GM12878 (cell line): ENCODE data around the gene MBOAT2. TPM values are rescaled to one million over a fixed set of nuclear protein-coding genes. Genes with fewer than 3 reads are reported as not detected.

Experiments
- ATAC-seq: fragments of 200-7000 bp; cut with Tn5 transposase; 3 replicates; pipeline ENCODE4 v1.9.1; 2020; ENCODE audit warnings: mild to moderate bottlenecking, moderate library complexity
- BruUV-seq: library from RNA; stranded (reverse); fragments of 400-500 nt; replicated peaks from 2 replicates; lab custom pipeline; 2021; lab: Mats Ljungman, UMichigan
- CTCF ChIA-PET: fragments of 300-600 bp; sonication (Branson Sonifier 250); formaldehyde crosslinking; extraction: SDS; loops from one replicate; lab custom pipeline; 2021; ENCODE audit warnings: inconsistent platforms; lab: Yijun Ruan, JAX
- POLR2A ChIA-PET: fragments of 350-600 bp; formaldehyde crosslinking; extraction: SDS; loops from one replicate; lab custom pipeline; 2021; ENCODE audit warnings: inconsistent platforms; lab: Charles Lee
- RAD21 ChIA-PET: fragments of 300-600 bp; sonication (Branson Sonifier 250); formaldehyde crosslinking; loops from one replicate; lab custom pipeline; 2023; ENCODE audit warnings: antibody characterized with exemption; ENCODE audit not compliant: unreplicated experiment; lab: Charles Lee
- SMC1A ChIA-PET: fragments of 300-600 bp; sonication (Branson Sonifier 250); formaldehyde crosslinking; loops from one replicate; lab custom pipeline; 2023; ENCODE audit not compliant: unreplicated experiment, uncharacterized antibody; lab: Charles Lee
- DNase-seq: peaks from one replicate; pipeline ENCODE4 v3.0.0-alpha.2; 2011; ENCODE audit warnings: low read depth, low spot score
- FAIRE-seq: peaks from 3 replicates; lab custom pipeline; 2011; peaks lifted over from hg19 to GRCh38; lab: Jason Lieb, UNC
- H2AFZ ChIP-seq: 2 replicates; pipeline ENCODE4 v1.6.0; 2011; ENCODE audit warnings: low read depth, low read length, control low read depth; ENCODE audit not compliant: control insufficient read depth
- H3K27ac ChIP-seq: 2 replicates; pipeline ENCODE4 v1.5.1; 2011; ENCODE audit warnings: control low read depth; ENCODE audit not compliant: control insufficient read depth, insufficient read depth
- H3K27me3 ChIP-seq, 2 experiments: replicated peaks in 1 of 2; 2 replicates each; pipeline versions ENCODE4 v1.6.0 to v1.6.1; 2011; ENCODE audit warnings: low read length in 1 of 2; ENCODE audit not compliant: control insufficient read depth in 2 of 2, insufficient read depth in 2 of 2
- H3K36me3 ChIP-seq, 2 experiments: 2 replicates each; pipeline ENCODE4 v1.5.1; 2011; ENCODE audit warnings: low read length in 1 of 2; ENCODE audit not compliant: control insufficient read depth in 2 of 2, insufficient read depth in 2 of 2
- H3K4me1 ChIP-seq: 2 replicates; pipeline ENCODE4 v1.6.1; 2011; ENCODE audit warnings: mild to moderate bottlenecking, low read length, moderate library complexity, mixed read lengths; ENCODE audit not compliant: control insufficient read depth, insufficient read depth
- H3K4me2 ChIP-seq: 2 replicates; pipeline ENCODE4 v1.6.0; 2011; ENCODE audit warnings: control low read depth; ENCODE audit not compliant: control insufficient read depth, insufficient read depth
- H3K4me3 ChIP-seq: fragments of 200-600 bp; sonication (generic); 2 replicates; pipeline ENCODE4 v1.5.1; 2016
- H3K79me2 ChIP-seq: 2 replicates; pipeline ENCODE4 v1.6.0; 2011; ENCODE audit warnings: low read length; ENCODE audit not compliant: control insufficient read depth, insufficient read depth
- H3K9ac ChIP-seq: 2 replicates; pipeline ENCODE4 v1.8.0; 2011; ENCODE audit warnings: low read length, control low read depth, mixed read lengths; ENCODE audit not compliant: control insufficient read depth, insufficient read depth
- H3K9me3 ChIP-seq: replicated peaks from 3 replicates; pipeline ENCODE4 v1.5.1; 2011; ENCODE audit warnings: mild to moderate bottlenecking, low read length; ENCODE audit not compliant: control insufficient read depth, insufficient read depth
- H4K20me1 ChIP-seq: 2 replicates; pipeline ENCODE4 v1.6.0; 2011; ENCODE audit not compliant: control insufficient read depth, insufficient read depth
- E2F4 ChIP-seq: IDR thresholded peaks from 2 replicates; pipeline ENCODE4 v1.6.1; 2012; ENCODE audit warnings: low read depth, low read length, improper control_type of control experiment
- EED ChIP-seq: sonication (generic); IDR thresholded peaks from 2 replicates; pipeline ENCODE4 v1.6.1; 2016; ENCODE audit warnings: antibody characterized with exemption, low read depth
- EP300 ChIP-seq, 2 experiments: fragments of 150-350 bp in 1 of 2; IDR thresholded peaks; 2 replicates each; pipeline ENCODE4 v1.6.1; 2011 to 2012; ENCODE audit warnings: low read depth in 2 of 2, low read length in 2 of 2, borderline replicate concordance in 1 of 2, improper control_type of control experiment in 1 of 2, inconsistent platforms in 1 of 2; ENCODE audit not compliant: control insufficient read depth in 1 of 2
- MXI1 ChIP-seq: fragments of 150-350 bp; IDR thresholded peaks from 2 replicates; pipeline ENCODE4 v1.6.1; 2011; ENCODE audit warnings: low read depth, mild to moderate bottlenecking, inconsistent platforms, low read length, improper control_type of control experiment
- SPI1 ChIP-seq: IDR thresholded peaks from 2 replicates; pipeline ENCODE4 v1.6.1; 2011; ENCODE audit warnings: low read depth, mild to moderate bottlenecking, low read length, moderate library complexity, borderline replicate concordance; ENCODE audit not compliant: insufficient read depth
- TCF3 ChIP-seq: IDR thresholded peaks from 2 replicates; pipeline ENCODE4 v1.6.1; 2012; ENCODE audit warnings: low read depth, mild to moderate bottlenecking, low read length, borderline replicate concordance; ENCODE audit not compliant: insufficient read depth
- ZNF207 ChIP-seq: fragments of 450-650 bp; IDR thresholded peaks from 2 replicates; pipeline ENCODE4 v1.6.1; 2014; ENCODE audit warnings: antibody characterized with exemption, mild to moderate bottlenecking, borderline replicate concordance
- ZNF24 ChIP-seq: fragments of 450-650 bp; IDR thresholded peaks from 2 replicates; pipeline ENCODE4 v1.6.1; 2017; ENCODE audit warnings: antibody characterized with exemption, mild to moderate bottlenecking
- ZNF384 ChIP-seq: IDR thresholded peaks from 2 replicates; pipeline ENCODE4 v1.6.1; 2012; ENCODE audit warnings: low read depth, mild to moderate bottlenecking, low read length, improper control_type of control experiment, borderline replicate concordance
- WGBS: methylation state at CpG from one replicate; pipeline ENCODE4 v1.1.6; 2016; ENCODE audit warnings: low lambda C conversion rate; ENCODE audit not compliant: insufficient replicate concordance, insufficient coverage; ENCODE audit errors: missing lambda C conversion rate; 5-methylcytosine and 5-hydroxymethylcytosine counted together
- in situ Hi-C: fragments of 300-500 bp; cut with MboI; formaldehyde crosslinking; loops from 9 replicates; pipeline ENCODE4 v1.14.3; 2018; ENCODE audit warnings: mixed read lengths
- intact Hi-C: fragments of 100-400 bp; cut with micrococcal nuclease; formaldehyde crosslinking; loops from one replicate; pipeline ENCODE4 v1.14.2; 2022; ENCODE audit not compliant: unreplicated experiment
- polyA plus RNA-seq, 11 experiments: library from polyadenylated mRNA; depleted of rRNA in 4 of 11; unstranded in 6 of 11; stranded (reverse) in 5 of 11; fragments of >200 nt; fragmentation: Nextera tagmentation in 4 of 11; fragmentation: Illumina TruSeq in 1 of 11; extraction: Ambion mirVana in 4 of 11; extraction: Trizol in 1 of 11; gene quantifications; 1 replicate in 1 of 11; 2 replicates in 10 of 11; pipeline versions ENCODE4 v1.2.1 to v1.2.3, GENCODE V29; 2011 to 2016; ENCODE audit warnings: inconsistent platforms in 2 of 11, missing spikeins in 2 of 11, low read depth in 1 of 11
- total RNA-seq, 4 experiments: library from RNA; depleted of rRNA in 3 of 4; stranded (reverse); fragments of >200 nt in 3 of 4; fragmentation: Illumina TruSeq in 1 of 4; extraction: Trizol in 1 of 4; gene quantifications; 2 replicates each; pipeline versions ENCODE4 v1.2.1 to v1.2.3, GENCODE V29; 2013 to 2021
- TF ChIP-seq, protein P1 (sequence below): fragments of 150-350 bp; IDR thresholded peaks from 2 replicates; pipeline ENCODE4 v1.6.1; 2014; ENCODE audit warnings: mild to moderate bottlenecking, low read depth, low read length

The MBOAT2 gene
- total and polyA plus RNA-seq, 10 of the 15 experiments (the other 5 are each of a cell fraction or from before 2014, with no cell fraction given) = 0.08 to 40.6 (median 1.8) TPM

GRCh38 chr2:8993902-8994278 is 9.6 kb downstream of the MBOAT2 start (continued):
- TF ChIP-seq E2F4 (no peak), EP300 (IDR thresholded peaks at IDR 0.05; ENCODE audit: borderline replicate concordance in 1 of 2, control insufficient read depth in 1 of 2, low read depth in 2 of 2, low read length in 2 of 2) (no peak), ZNF207 (no peak)

GRCh38 chr2:8993196-8993901 is 10.1 kb downstream of the MBOAT2 start:
- BruUV-seq = no TSS peak
- H3K9ac ChIP-seq = no peak overlapping the region
- 71% methylated on average over 7 of the region's 7 CpGs for WGBS
- intact Hi-C loops = no loop called here
- in situ Hi-C loops = no loop called here
- TF ChIP-seq EED = no peak
- no peak for TF ChIP-seq SPI1
- TF ChIP-seq, protein P1, sequence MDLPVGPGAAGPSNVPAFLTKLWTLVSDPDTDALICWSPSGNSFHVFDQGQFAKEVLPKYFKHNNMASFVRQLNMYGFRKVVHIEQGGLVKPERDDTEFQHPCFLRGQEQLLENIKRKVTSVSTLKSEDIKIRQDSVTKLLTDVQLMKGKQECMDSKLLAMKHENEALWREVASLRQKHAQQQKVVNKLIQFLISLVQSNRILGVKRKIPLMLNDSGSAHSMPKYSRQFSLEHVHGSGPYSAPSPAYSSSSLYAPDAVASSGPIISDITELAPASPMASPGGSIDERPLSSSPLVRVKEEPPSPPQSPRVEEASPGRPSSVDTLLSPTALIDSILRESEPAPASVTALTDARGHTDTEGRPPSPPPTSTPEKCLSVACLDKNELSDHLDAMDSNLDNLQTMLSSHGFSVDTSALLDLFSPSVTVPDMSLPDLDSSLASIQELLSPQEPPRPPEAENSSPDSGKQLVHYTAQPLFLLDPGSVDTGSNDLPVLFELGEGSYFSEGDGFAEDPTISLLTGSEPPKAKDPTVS = no peak
- TF ChIP-seq ZNF384 = no peak
- no peak for TF ChIP-seq TCF3
- no peak for TF ChIP-seq MXI1
- TF ChIP-seq ZNF24 = no peak
- no peaks in the 10 kb centered on the region for H3K36me3 ChIP-seq
- H4K20me1 ChIP-seq = no peaks in the 10 kb centered on the region
- no peak for ATAC-seq
- no peaks in the 10 kb centered on the region for H3K27me3 ChIP-seq
- no peaks in the 10 kb centered on the region for H3K79me2 ChIP-seq
- peaks cover 3% of the 10 kb centered on the region for H3K4me1 ChIP-seq
- H3K4me3 ChIP-seq = no peak overlapping the region
- no peak for FAIRE-seq
- no peak for DNase-seq
- ChIA-PET POLR2A (interaction anchor here (1.3 kb wide), 1 partner anchor 12 kb away, joined by 3 read pairs; no protein-coding TSS in a partner anchor), CTCF (interaction anchor here (1.2 to 1.9 kb wide), 2 partner anchors 14 to 36 kb away, joined by 3 to 6 read pairs; no protein-coding TSS in a partner anchor), RAD21 (interaction anchor here (0.7 to 0.9 kb wide), 2 partner anchors 99 to 120 kb away, joined by 3 to 4 read pairs; no protein-coding TSS in a partner anchor), SMC1A (interaction anchor here (0.9 to 13.0 kb wide), 8 partner anchors 9 to 126 kb away, joined by 3 to 101 read pairs (median 4); partner anchors contain the start of gene MBOAT2)
- no peak overlapping the region for H2AFZ ChIP-seq
- no peaks in the 10 kb centered on the region for H3K9me3 ChIP-seq
- no peak overlapping the region for H3K4me2 ChIP-seq
- H3K27ac ChIP-seq = no peak overlapping the region
